PC-3 (cell line): ENCODE measurements around the gene MSMB. TPM values are rescaled to one million over a fixed set of nuclear protein-coding genes. Genes with fewer than 3 reads are reported as not detected.

Experiments
- ATAC-seq: fragments of 200-7000 bp; cut with Tn5 transposase; 2 replicates; pipeline ENCODE4 v1.9.1; 2020; ENCODE audit warnings: mild to moderate bottlenecking, moderate library complexity
- BruUV-seq: library from RNA; stranded (reverse); fragments of 400-500 nt; replicated peaks from 2 replicates; lab custom pipeline; 2021; lab: Mats Ljungman, UMichigan
- CTCF ChIA-PET: fragments of 300-600 bp; sonication (Branson Sonifier 250); formaldehyde crosslinking; loops from one replicate; lab custom pipeline; 2022; ENCODE audit warnings: antibody characterized with exemption; lab: Charles Lee
- POLR2A ChIA-PET: fragments of 300-600 bp; sonication (Branson Sonifier 250); formaldehyde crosslinking; loops from one replicate; lab custom pipeline; 2022; ENCODE audit warnings: antibody characterized with exemption; ENCODE audit not compliant: unreplicated experiment; lab: Charles Lee
- DNase-seq: peaks from one replicate; pipeline ENCODE4 v3.0.0-alpha.2; 2015
- H2AFZ ChIP-seq: fragments of 300-600 bp; sonication (generic); 2 replicates; pipeline ENCODE4 v1.6.0; 2016; ENCODE audit warnings: antibody characterized with exemption, low read length
- H3F3A ChIP-seq: fragments of 300-600 bp; sonication (generic); one replicate; pipeline ENCODE4 v1.6.0; 2017; ENCODE audit warnings: antibody characterized with exemption, low read length, control low read depth, mild to moderate bottlenecking; ENCODE audit not compliant: unreplicated experiment
- H3K27ac ChIP-seq: fragments of 300-600 bp; sonication (generic); 2 replicates; pipeline ENCODE4 v1.5.1; 2016; ENCODE audit warnings: mild to moderate bottlenecking, low read length
- H3K27me3 ChIP-seq: fragments of 300-600 bp; sonication (generic); 2 replicates; pipeline ENCODE4 v1.6.1; 2016; ENCODE audit warnings: low read length, mixed read lengths
- H3K36me3 ChIP-seq: fragments of 300-600 bp; sonication (generic); 2 replicates; pipeline ENCODE4 v1.6.1; 2016; ENCODE audit warnings: low read depth, mixed run types, low read length, mixed read lengths
- H3K4me1 ChIP-seq: fragments of 300-600 bp; sonication (generic); 2 replicates; pipeline ENCODE4 v1.5.1; 2016; ENCODE audit warnings: low read length; ENCODE audit not compliant: insufficient read depth
- H3K4me2 ChIP-seq: fragments of 300-600 bp; sonication (generic); 2 replicates; pipeline ENCODE4 v1.6.0; 2016; ENCODE audit warnings: low read length
- H3K4me3 ChIP-seq: fragments of 300-600 bp; sonication (generic); 2 replicates; pipeline ENCODE4 v1.5.1; 2016; ENCODE audit warnings: mild to moderate bottlenecking, low read length, mixed read lengths
- H3K79me2 ChIP-seq: fragments of 300-600 bp; sonication (generic); 2 replicates; pipeline ENCODE4 v1.6.1; 2017; ENCODE audit warnings: low read length, mixed read lengths
- H3K9ac ChIP-seq: fragments of 300-600 bp; sonication (generic); 2 replicates; pipeline ENCODE4 v1.6.0; 2016; ENCODE audit warnings: mild to moderate bottlenecking, low read length
- H3K9me2 ChIP-seq: fragments of 300-600 bp; sonication (generic); replicated peaks from 2 replicates; pipeline ENCODE4 v1.6.1; 2016; ENCODE audit warnings: mixed run types, low read length, mixed read lengths
- H3K9me3 ChIP-seq: fragments of 300-600 bp; sonication (generic); 2 replicates; pipeline ENCODE4 v1.6.1; 2016; ENCODE audit warnings: low read length, mixed read lengths
- H4K20me1 ChIP-seq: fragments of 300-600 bp; sonication (generic); 2 replicates; pipeline ENCODE4 v1.6.1; 2016; ENCODE audit warnings: low read length, mixed read lengths
- EZH2 ChIP-seq: fragments of 300-600 bp; sonication (generic); IDR thresholded peaks from one replicate; pipeline ENCODE4 v1.6.1; 2017; ENCODE audit warnings: antibody characterized with exemption, mild to moderate bottlenecking, low read length; ENCODE audit not compliant: unreplicated experiment
- EZH2phosphoT487 ChIP-seq: fragments of 300-600 bp; sonication (generic); IDR thresholded peaks from 2 replicates; pipeline ENCODE4 v1.6.1; 2018; ENCODE audit warnings: mild to moderate bottlenecking, antibody characterized with exemption, low read length, borderline replicate concordance
- intact Hi-C: fragments of 100-400 bp; cut with micrococcal nuclease; formaldehyde crosslinking; loops from 2 replicates; pipeline ENCODE4 v1.9.0; 2023
- total RNA-seq: library from RNA; depleted of rRNA; stranded (reverse); fragments of >200 nt; gene quantifications from 2 replicates; pipeline ENCODE4 v1.2.3, GENCODE V29; 2014
- TF ChIP-seq, protein P1 (sequence below): fragments of 300-600 bp; sonication (generic); conservative IDR thresholded peaks from 2 replicates; pipeline ENCODE4 v1.5.1; 2017; ENCODE audit warnings: antibody characterized with exemption, low read depth, mild to moderate bottlenecking, low read length

Gene MSMB
- total RNA-seq, 1 experiment from 2014 or later, result not detected

- H3K36me3 ChIP-seq, result no peaks in the 10 kb centered on the region
- no peaks in the 10 kb centered on the region for H4K20me1 ChIP-seq
- DNase-seq (no peak), ATAC-seq (no peak)
- ChIA-PET POLR2A (no interaction called here), CTCF (no interaction called here)
- BruUV-seq, result no TSS peak
- TF ChIP-seq, protein P1, sequence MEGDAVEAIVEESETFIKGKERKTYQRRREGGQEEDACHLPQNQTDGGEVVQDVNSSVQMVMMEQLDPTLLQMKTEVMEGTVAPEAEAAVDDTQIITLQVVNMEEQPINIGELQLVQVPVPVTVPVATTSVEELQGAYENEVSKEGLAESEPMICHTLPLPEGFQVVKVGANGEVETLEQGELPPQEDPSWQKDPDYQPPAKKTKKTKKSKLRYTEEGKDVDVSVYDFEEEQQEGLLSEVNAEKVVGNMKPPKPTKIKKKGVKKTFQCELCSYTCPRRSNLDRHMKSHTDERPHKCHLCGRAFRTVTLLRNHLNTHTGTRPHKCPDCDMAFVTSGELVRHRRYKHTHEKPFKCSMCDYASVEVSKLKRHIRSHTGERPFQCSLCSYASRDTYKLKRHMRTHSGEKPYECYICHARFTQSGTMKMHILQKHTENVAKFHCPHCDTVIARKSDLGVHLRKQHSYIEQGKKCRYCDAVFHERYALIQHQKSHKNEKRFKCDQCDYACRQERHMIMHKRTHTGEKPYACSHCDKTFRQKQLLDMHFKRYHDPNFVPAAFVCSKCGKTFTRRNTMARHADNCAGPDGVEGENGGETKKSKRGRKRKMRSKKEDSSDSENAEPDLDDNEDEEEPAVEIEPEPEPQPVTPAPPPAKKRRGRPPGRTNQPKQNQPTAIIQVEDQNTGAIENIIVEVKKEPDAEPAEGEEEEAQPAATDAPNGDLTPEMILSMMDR, result no peak
- TF ChIP-seq EZH2 (no peak), EZH2phosphoT487 (no peak)
- no peaks in the 10 kb centered on the region for H3K9me3 ChIP-seq
- no peak overlapping the region for H3K27ac ChIP-seq
- no peak overlapping the region for H2AFZ ChIP-seq
- no peaks in the 10 kb centered on the region for H3K4me1 ChIP-seq
- no peak overlapping the region for H3K4me3 ChIP-seq
- no peaks in the 10 kb centered on the region for H3K9me2 ChIP-seq
- intact Hi-C loops, result no loop called here
- no peak overlapping the region for H3K9ac ChIP-seq
- H3K4me2 ChIP-seq, result no peak overlapping the region
- no peaks in the 10 kb centered on the region for H3F3A ChIP-seq
- no peaks in the 10 kb centered on the region for H3K27me3 ChIP-seq
- H3K79me2 ChIP-seq, result no peaks in the 10 kb centered on the region
These were observed 22.8 kb upstream of the MSMB start for GRCh38 chr10:46068905-46069304.

DNA sequence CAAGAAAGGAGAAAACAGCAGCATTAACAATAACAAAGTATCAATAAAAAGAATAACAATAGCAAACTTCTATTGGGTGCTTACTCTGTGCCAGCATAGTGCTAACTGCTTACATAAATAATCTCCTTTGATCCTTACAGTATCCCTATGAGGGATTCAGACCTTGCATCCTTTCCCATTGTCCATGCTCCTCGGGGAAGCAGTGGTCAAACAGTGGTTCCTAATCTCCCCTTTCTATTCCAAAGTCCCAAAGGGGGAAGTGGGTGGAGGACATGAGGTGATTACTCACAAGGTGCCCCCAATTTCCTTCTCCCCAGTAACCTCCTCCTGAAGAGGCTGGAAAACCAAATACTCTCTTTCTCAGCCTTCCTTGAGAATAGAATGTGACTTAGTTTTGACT lies 22.0 kb upstream of the MSMB start:
- no peaks in the 10 kb centered on the region for H3K79me2 ChIP-seq
- no peaks in the 10 kb centered on the region for H3K36me3 ChIP-seq
- H3K27ac ChIP-seq, result no peak overlapping the region
- intact Hi-C loops, result no loop called here
- no peak overlapping the region for H3K9ac ChIP-seq
- TF ChIP-seq EZH2, result no peak
- TF ChIP-seq, protein P1, result no peak
- no peak for TF ChIP-seq EZH2phosphoT487
- ChIA-PET CTCF (no interaction called here), POLR2A (no interaction called here)
- no peak overlapping the region for H3K4me3 ChIP-seq
- no peaks in the 10 kb centered on the region for H3K9me2 ChIP-seq
- H3K4me1 ChIP-seq, result no peaks in the 10 kb centered on the region
- DNase-seq (no peak), ATAC-seq (no peak)
- H3K9me3 ChIP-seq, result no peaks in the 10 kb centered on the region
- H4K20me1 ChIP-seq, result no peaks in the 10 kb centered on the region
- H3K27me3 ChIP-seq, result no peaks in the 10 kb centered on the region
- H2AFZ ChIP-seq, result no peak overlapping the region
- BruUV-seq, result no TSS peak
- H3F3A ChIP-seq, result no peaks in the 10 kb centered on the region
- no peak overlapping the region for H3K4me2 ChIP-seq

DNA sequence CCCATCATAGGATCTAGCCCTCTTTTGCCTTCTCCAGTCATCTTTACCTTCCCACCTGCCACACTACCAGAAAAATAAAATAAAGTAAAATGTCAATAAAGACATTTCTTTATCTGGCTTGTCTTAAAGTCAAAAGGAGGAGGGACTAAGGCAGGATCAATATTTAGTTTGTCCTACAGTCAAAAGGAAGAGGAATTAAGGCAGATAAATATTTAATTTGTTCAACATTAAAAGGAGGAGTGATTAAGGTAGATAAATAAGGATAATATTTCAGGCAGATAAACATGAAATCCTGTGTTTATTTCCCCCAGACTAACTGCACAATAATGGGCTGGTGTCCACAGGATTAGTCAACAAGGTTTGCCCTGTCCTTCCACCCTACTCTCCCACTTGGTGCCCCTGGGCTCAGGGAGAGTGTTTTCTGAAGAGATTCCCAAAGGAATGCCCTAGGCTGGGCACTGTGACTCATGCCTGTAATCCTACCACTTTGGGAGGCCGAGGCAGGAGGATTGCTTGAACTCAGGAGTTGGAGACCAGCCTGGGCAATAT lies 18.3 kb upstream of the MSMB start:
- H3K9ac ChIP-seq, result no peak overlapping the region
- H3K36me3 ChIP-seq, result no peaks in the 10 kb centered on the region
- no peaks in the 10 kb centered on the region for H4K20me1 ChIP-seq
- no peaks in the 10 kb centered on the region for H3K79me2 ChIP-seq
- ATAC-seq, result no peak
- POLR2A ChIA-PET, result no interaction called here
- TF ChIP-seq EZH2phosphoT487 (no peak), EZH2 (no peak)
- TF ChIP-seq, protein P1, result no peak
- no TSS peak for BruUV-seq
- no peak overlapping the region for H3K27ac ChIP-seq
- H3K4me3 ChIP-seq, result no peak overlapping the region
- H3K27me3 ChIP-seq, result no peaks in the 10 kb centered on the region
- no peaks in the 10 kb centered on the region for H3K4me1 ChIP-seq
- CTCF ChIA-PET, result no interaction called here
- no peaks in the 10 kb centered on the region for H3F3A ChIP-seq
- no peaks in the 10 kb centered on the region for H3K9me3 ChIP-seq
- intact Hi-C loops, result no loop called here
- H3K9me2 ChIP-seq, result no peaks in the 10 kb centered on the region
- no peak overlapping the region for H3K4me2 ChIP-seq
- peak; percentile 7 for DNase-seq
- no peak overlapping the region for H2AFZ ChIP-seq
